Hair follicle dermal papilla cell (primary cell): ENCODE measurements around the gene ACAN. TPM values are rescaled to one million over a fixed set of nuclear protein-coding genes. Genes with fewer than 3 reads are reported as not detected.

Experiments
- total RNA-seq: library from RNA; depleted of rRNA; stranded (reverse); fragments of >200 nt; gene quantifications from 2 replicates; pipeline ENCODE4 v1.2.3, GENCODE V29; 2012

The ACAN gene
- 6.1 and 8.6 TPM in 2 replicates for total RNA-seq

DNA sequence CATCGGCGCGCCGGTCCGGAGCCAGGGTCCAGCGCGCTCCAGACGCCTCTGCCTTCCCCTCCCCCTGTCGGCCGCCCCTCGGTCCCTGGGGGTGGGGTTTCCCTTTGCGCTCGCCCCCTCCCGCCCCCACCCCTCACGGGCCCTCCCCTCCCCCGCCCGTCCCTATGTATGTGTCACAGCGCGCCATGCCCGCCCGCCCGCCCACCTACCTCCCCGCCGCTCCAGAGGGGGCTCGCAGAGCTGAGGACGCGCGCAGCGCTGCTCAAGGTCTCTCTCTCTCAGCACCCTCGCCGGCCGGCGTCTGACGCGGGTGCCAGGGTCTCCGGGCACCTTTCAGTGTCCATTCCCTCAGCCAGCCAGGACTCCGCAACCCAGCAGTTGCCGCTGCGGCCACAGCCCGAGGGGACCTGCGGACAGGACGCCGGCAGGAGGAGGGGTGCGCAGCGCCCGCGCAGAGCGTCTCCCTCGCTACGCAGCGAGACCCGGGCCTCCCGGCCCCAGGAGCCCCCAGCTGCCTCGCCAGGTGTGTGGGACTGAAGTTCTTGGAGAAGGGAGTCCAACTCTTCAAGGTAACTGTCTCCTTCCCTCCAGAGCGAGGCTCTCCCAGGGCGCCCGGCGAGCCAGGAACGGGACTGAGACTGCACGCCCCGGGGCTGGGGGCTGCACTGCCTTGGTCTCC, at the start of gene ACAN:
Gene ACAN (plus strand): TSS at position 196 of the 679 bp plus-strand sequence. CDS start 32,771 bp downstream, outside the sequence.

GRCh38 chr15:88894819-88895767, 91.9 kb downstream of the ACAN start, which contains the start of gene HAPLN3:
HAPLN3 (minus strand) TSS chr15:88895544; CDS start chr15:88887298, 8,246 bp downstream.

GRCh38 chr15:88913017-88913849, 110.0 kb downstream of the ACAN start, which contains the start of gene MFGE8:
MFGE8 (minus strand) TSS chr15:88913379; CDS start chr15:88913319, 60 bp downstream.

Other genes starting within 250 kb of the ACAN start
- gene AEN, start 182.1 kb upstream of the ACAN start, total RNA-seq = 80.0 and 86.0 TPM in 2 replicates
- gene ISG20, start 164.4 kb upstream of the ACAN start, total RNA-seq = 2.2 and 3.9 TPM in 2 replicates
- 2.9 and 5.0 TPM in 2 replicates for gene HAPLN3, start 92.1 kb downstream of the ACAN start, total RNA-seq
- gene MFGE8, start 109.9 kb downstream of the ACAN start, total RNA-seq = 86.0 and 93.1 TPM in 2 replicates